K562 (cell line): ENCODE results near the gene C3orf85. TPM values are rescaled to one million over a fixed set of nuclear protein-coding genes. Genes with fewer than 3 reads are reported as not detected.

ENCODE experiments used
- ATAC-seq: fragments of 200-7000 bp; cut with Tn5 transposase; 3 replicates; pipeline ENCODE4 v1.9.1; 2020; ENCODE audit warnings: moderate library complexity
- BruUV-seq: library from RNA; stranded (reverse); fragments of 400-500 nt; replicated peaks from 2 replicates; lab custom pipeline; 2021; lab: Mats Ljungman, UMichigan
- CTCF ChIA-PET: fragments of 300-600 bp; formaldehyde crosslinking; extraction: SDS; loops from one replicate; lab custom pipeline; 2021; ENCODE audit warnings: low intra/inter-chr PET ratio; lab: Yijun Ruan, JAX
- POLR2A ChIA-PET: fragments of 300-600, 350-650 bp; sonication (Branson Sonifier 250); formaldehyde crosslinking; extraction: SDS; loops from one replicate; lab custom pipeline; 2021; ENCODE audit warnings: antibody characterized with exemption, inconsistent platforms; lab: Yijun Ruan, JAX
- DNase-seq, 4 experiments: peaks; one replicate each; pipeline versions ENCODE4 v3.0.0 to v3.0.0-alpha.2; 2011 to 2018; ENCODE audit warnings: low spot score in 3 of 4, mixed read lengths in 3 of 4; ENCODE audit errors: extremely low read depth in 1 of 4
- FAIRE-seq: peaks from 2 replicates; lab custom pipeline; 2011; peaks lifted over from hg19 to GRCh38; lab: Jason Lieb, UNC
- H2AFZ ChIP-seq: 2 replicates; pipeline ENCODE4 v1.6.0; 2011; ENCODE audit warnings: low read depth, low read length, control low read depth, inconsistent platforms
- H3K27ac ChIP-seq: fragments of 200-600 bp; 3 replicates; pipeline ENCODE4 v1.8.0; 2011; ENCODE audit warnings: low read depth, mild to moderate bottlenecking, control low read depth, inconsistent platforms, low read length, moderate library complexity, mixed read lengths; ENCODE audit errors: extremely low read depth
- H3K27me3 ChIP-seq, 2 experiments: fragments of 300-600 bp in 1 of 2; 2 replicates in 1 of 2; 3 replicates in 1 of 2; pipeline versions ENCODE4 v1.6.0 to v1.8.0; 2011; ENCODE audit warnings: inconsistent platforms in 2 of 2, low read length in 2 of 2, mild to moderate bottlenecking in 1 of 2, mixed read lengths in 1 of 2, moderate library complexity in 1 of 2; ENCODE audit not compliant: control insufficient read depth in 2 of 2, insufficient read depth in 2 of 2
- H3K36me3 ChIP-seq: fragments of 300-600 bp; 3 replicates; pipeline ENCODE4 v1.8.0; 2011; ENCODE audit warnings: mild to moderate bottlenecking, low read length, inconsistent platforms; ENCODE audit not compliant: control insufficient read depth, insufficient read depth
- H3K4me1 ChIP-seq, 2 experiments: fragments of 200-600 bp in 1 of 2; replicated peaks in 1 of 2; 2 replicates in 1 of 2; 3 replicates in 1 of 2; pipeline versions ENCODE4 v1.5.1 to v1.8.0; 2011; ENCODE audit warnings: inconsistent platforms in 2 of 2, low read length in 2 of 2, mild to moderate bottlenecking in 1 of 2, mixed read lengths in 1 of 2, moderate library complexity in 1 of 2; ENCODE audit not compliant: control insufficient read depth in 2 of 2, insufficient read depth in 2 of 2
- H3K4me2 ChIP-seq: 2 replicates; pipeline ENCODE4 v1.6.1; 2011; ENCODE audit warnings: low read length, control low read depth, inconsistent platforms, mixed read lengths; ENCODE audit not compliant: insufficient read depth
- H3K4me3 ChIP-seq: fragments of 200-600 bp; sonication (generic), shearing (Covaris generic); 2 replicates; pipeline ENCODE4 v1.5.1; 2016; ENCODE audit warnings: control low read depth, inconsistent platforms
- H3K79me2 ChIP-seq: fragments of 200-600 bp; 3 replicates; pipeline ENCODE4 v1.8.0; 2011; ENCODE audit warnings: low read length, inconsistent platforms; ENCODE audit not compliant: control insufficient read depth, insufficient read depth
- H3K9ac ChIP-seq, 2 experiments: 2 replicates each; pipeline versions ENCODE4 v1.6.0 to v1.6.1; 2011; ENCODE audit warnings: low read depth in 2 of 2, low read length in 2 of 2, control low read depth in 1 of 2, inconsistent platforms in 1 of 2, mild to moderate bottlenecking in 1 of 2, mixed read lengths in 1 of 2; ENCODE audit not compliant: insufficient read depth in 1 of 2
- H3K9me1 ChIP-seq: one replicate; pipeline ENCODE4 v1.6.0; 2011; ENCODE audit warnings: inconsistent platforms, mild to moderate bottlenecking, low read length, moderate library complexity; ENCODE audit not compliant: control insufficient read depth, insufficient read depth
- H3K9me3 ChIP-seq: replicated peaks from 2 replicates; pipeline ENCODE4 v1.5.1; 2011; ENCODE audit warnings: low read depth, low read length, inconsistent platforms; ENCODE audit not compliant: control insufficient read depth, insufficient read depth
- H4K20me1 ChIP-seq: replicated peaks from 2 replicates; pipeline ENCODE4 v1.6.1; 2011; ENCODE audit warnings: low read length, inconsistent platforms, mixed read lengths; ENCODE audit not compliant: control insufficient read depth, insufficient read depth
- FOXP1 ChIP-seq: sonication (generic); formaldehyde crosslinking; IDR thresholded peaks from 2 replicates; pipeline ENCODE4 v1.8.0; 2022; ENCODE audit warnings: mild to moderate bottlenecking, missing genetic modification reagents
- LEF1 ChIP-seq: fragments of 450-650 bp; IDR thresholded peaks from 2 replicates; pipeline ENCODE4 v1.6.1; 2016; ENCODE audit warnings: mild to moderate bottlenecking
- MAFF ChIP-seq: IDR thresholded peaks from 2 replicates; pipeline ENCODE4 v1.6.1; 2012; ENCODE audit warnings: low read length, improper control_type of control experiment
- NEUROD1 ChIP-seq: fragments of 150-350 bp; IDR thresholded peaks from 2 replicates; pipeline ENCODE4 v1.6.1; 2014; ENCODE audit warnings: borderline replicate concordance, low read length, low read depth; ENCODE audit not compliant: partially characterized antibody
- NFATC3 ChIP-seq: fragments of 450-650 bp; IDR thresholded peaks from 2 replicates; pipeline ENCODE4 v1.6.1; 2017; ENCODE audit warnings: mild to moderate bottlenecking
- TFAM ChIP-seq: fragments of 250-450 bp; sonication (Bioruptor Pico); conservative IDR thresholded peaks from 2 replicates; pipeline ENCODE4 v1.5.0; 2021; ENCODE audit warnings: mild to moderate bottlenecking, moderate library complexity
- XRCC5 ChIP-seq: fragments of 200-400 bp; formaldehyde crosslinking; IDR thresholded peaks from 2 replicates; pipeline ENCODE4 v1.6.1; 2017; ENCODE audit warnings: low read depth, mild to moderate bottlenecking, low read length
- WGBS: fragments of 100-300 bp; shearing (Covaris generic); methylation state at CpG from one replicate; pipeline ENCODE4 v1.1.6; 2016; ENCODE audit warnings: low coverage, mixed read lengths; ENCODE audit not compliant: insufficient coverage; ENCODE audit errors: missing lambda C conversion rate; 5-methylcytosine and 5-hydroxymethylcytosine counted together
- in situ Hi-C: fragments of 300-500 bp; cut with MboI; formaldehyde crosslinking; loops from 4 replicates; pipeline ENCODE4 v1.15.0; 2018; ENCODE audit warnings: inconsistent platforms, mixed read lengths
- intact Hi-C: fragments of 100-400 bp; cut with micrococcal nuclease; formaldehyde crosslinking; loops from 2 replicates; pipeline ENCODE4 v1.14.2; 2022
- polyA plus RNA-seq, 8 experiments: library from polyadenylated mRNA; depleted of rRNA in 4 of 8; stranded (reverse) in 5 of 8; unstranded in 3 of 8; fragments of >200 nt; fragmentation: Nextera tagmentation in 2 of 8; fragmentation: Illumina TruSeq in 1 of 8; extraction: Ambion mirVana in 2 of 8; extraction: Trizol in 1 of 8; gene quantifications; 2 replicates each; pipeline versions ENCODE4 v1.2.1 to v1.2.3, GENCODE V29; 2011 to 2014; ENCODE audit warnings: inconsistent platforms in 1 of 8, missing spikeins in 1 of 8
- total RNA-seq, 7 experiments: library from RNA; depleted of rRNA in 6 of 7; stranded (reverse); fragments of >200 nt in 6 of 7; fragmentation: Illumina TruSeq in 2 of 7; extraction: Trizol in 2 of 7; gene quantifications; 2 replicates each; pipeline versions ENCODE4 v1.2.1 to v1.2.3, GENCODE V29; 2011 to 2021; ENCODE audit warnings: low replicate concordance in 1 of 7
- TF ChIP-seq, protein P1 (sequence below): fragments of 250-450 bp; sonication (Bioruptor Pico); IDR thresholded peaks from 2 replicates; pipeline ENCODE4 v1.5.0; 2021
- TF ChIP-seq, protein P2 (sequence below): fragments of 250-450 bp; sonication (Bioruptor Pico); IDR thresholded peaks from 2 replicates; pipeline ENCODE4 v1.8.0; 2021; ENCODE audit warnings: moderate library complexity, mild to moderate bottlenecking, inconsistent platforms

The C3orf85 gene
- total and polyA plus RNA-seq, 9 of the 15 experiments (the other 6 are each of a cell fraction or from before 2014, with no cell fraction given): not detected

DNA sequence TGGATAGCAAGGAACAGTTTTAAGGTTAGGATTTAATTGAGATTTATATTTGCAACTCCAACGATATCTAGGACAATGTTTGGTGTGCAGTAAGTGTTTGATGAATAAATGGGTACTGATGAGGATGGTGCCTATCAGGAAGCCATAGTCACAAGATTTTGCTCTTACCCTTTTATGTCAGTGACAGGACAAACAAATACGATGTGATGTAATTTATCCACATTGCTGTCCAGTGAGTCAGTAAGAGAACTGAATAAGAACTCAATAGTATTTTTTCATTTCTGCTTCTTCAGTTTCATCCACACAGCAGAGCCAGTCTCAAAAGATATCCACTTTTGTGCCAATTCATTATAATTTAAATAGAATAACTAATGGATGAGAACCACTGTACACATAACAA is 18.5 kb downstream of the C3orf85 start:
- Histone ChIP-seq H2AFZ (no peak overlapping the region), H3K36me3 (no peaks in the 10 kb centered on the region), H3K27ac (no peak overlapping the region), H3K4me3 (no peak overlapping the region), H3K9ac (no peak overlapping the region), H3K27me3 (no peaks in the 10 kb centered on the region), H3K9me1 (no peaks in the 10 kb centered on the region), H3K4me1 (no peaks in the 10 kb centered on the region), H3K9me3 (no peaks in the 10 kb centered on the region), H4K20me1 (no peaks in the 10 kb centered on the region), H3K4me2 (no peak overlapping the region), H3K79me2 (no peaks in the 10 kb centered on the region)
- ATAC-seq (no peak), DNase-seq (no peak), FAIRE-seq (no peak)
- intact Hi-C loops: no loop called here
- no TSS peak for BruUV-seq
- CTCF ChIA-PET: no interaction called here
- in situ Hi-C loops: no loop called here
- WGBS: 0% methylated on average over 2 of the region's 2 CpGs
- TF ChIP-seq FOXP1 (CRISPR knock-in tag) (no peak), XRCC5 (no peak), NEUROD1 (no peak), NFATC3 (no peak), LEF1 (no peak), MAFF (no peak), TFAM (CRISPR knock-in tag) (no peak)
- TF ChIP-seq, protein P1, sequence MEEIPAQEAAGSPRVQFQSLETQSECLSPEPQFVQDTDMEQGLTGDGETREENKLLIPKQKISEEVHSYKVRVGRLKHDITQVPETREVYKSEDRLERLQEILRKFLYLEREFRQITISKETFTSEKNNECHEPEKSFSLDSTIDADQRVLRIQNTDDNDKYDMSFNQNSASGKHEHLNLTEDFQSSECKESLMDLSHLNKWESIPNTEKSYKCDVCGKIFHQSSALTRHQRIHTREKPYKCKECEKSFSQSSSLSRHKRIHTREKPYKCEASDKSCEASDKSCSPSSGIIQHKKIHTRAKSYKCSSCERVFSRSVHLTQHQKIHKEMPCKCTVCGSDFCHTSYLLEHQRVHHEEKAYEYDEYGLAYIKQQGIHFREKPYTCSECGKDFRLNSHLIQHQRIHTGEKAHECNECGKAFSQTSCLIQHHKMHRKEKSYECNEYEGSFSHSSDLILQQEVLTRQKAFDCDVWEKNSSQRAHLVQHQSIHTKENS (CRISPR knock-in tag): no peak
- TF ChIP-seq, protein P2, sequence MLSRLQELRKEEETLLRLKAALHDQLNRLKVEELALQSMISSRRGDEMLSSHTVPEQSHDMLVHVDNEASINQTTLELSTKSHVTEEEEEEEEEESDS (CRISPR knock-in tag): no peak
- TF ChIP-seq, all 486 proteins: peak for 0
- POLR2A ChIA-PET: no interaction called here
